Measurements from ENCODE around the gene PLCD1. TPM values are rescaled to one million over a fixed set of nuclear protein-coding genes. Genes with fewer than 3 reads are reported as not detected.
"Not testable (repeated sequence)": the region's sequence is repeated elsewhere in the genome, so short reads cannot be mapped to it uniquely, and the experiment has no call there.

PLCD1 gene
- total and polyA plus RNA-seq, 2 experiments from 2014 or later, result 16.0 to 24.4 TPM

GRCh38 chr3:38077073-38077472, 47.6 kb upstream of the PLCD1 start:
- H3K9me2 ChIP-seq (ENCODE audit: insufficient read depth); H3K27me3 ChIP-seq (ENCODE audit: insufficient read depth); H3K27me3 Mint-ChIP-seq (ENCODE audit: insufficient read depth, low read depth, poor library complexity); DNase-seq (ENCODE audit: low spot score); H2AFZ ChIP-seq; H3F3A ChIP-seq (replicated peaks; ENCODE audit: low read depth); H3K27ac ChIP-seq (ENCODE audit: low read depth); H3K4me3 ChIP-seq; H3K4me1 ChIP-seq (ENCODE audit: insufficient read depth); H3K4me3 Mint-ChIP-seq; H3K4me2 ChIP-seq; H3K36me3 ChIP-seq (ENCODE audit: insufficient read depth); ATAC-seq; H3K79me2 ChIP-seq (replicated peaks; ENCODE audit: insufficient read depth); H3K27ac Mint-ChIP-seq; H4K20me1 ChIP-seq (replicated peaks; ENCODE audit: insufficient read depth); H3K4me1 Mint-ChIP-seq: not testable (repeated sequence)
- H3K9me3 Mint-ChIP-seq, result peaks cover 22% of the 10 kb centered on the region
- H3K36me3 Mint-ChIP-seq (ENCODE audit: low read depth), result peaks cover 29% of the 10 kb centered on the region

- peaks cover 8% of the 10 kb centered on the region; the same call in 1 of the 2 replicates for H3K9me2 ChIP-seq (ENCODE audit: insufficient read depth)
- no peaks in the 10 kb centered on the region for H3K27me3 ChIP-seq (ENCODE audit: insufficient read depth)
- H3K4me1 ChIP-seq (ENCODE audit: insufficient read depth), result peaks cover 17% of the 10 kb centered on the region
- ATAC-seq, result no peak
- Mint-ChIP-seq H3K27me3 (ENCODE audit: insufficient read depth, low read depth, poor library complexity) (peaks cover 5% of the 10 kb centered on the region), H3K9me3 (peaks cover 14% of the 10 kb centered on the region), H3K27ac (no peak overlapping the region), H3K4me1 (no peaks in the 10 kb centered on the region), H3K4me3 (no peak overlapping the region), H3K36me3 (ENCODE audit: low read depth) (peaks cover 17% of the 10 kb centered on the region)
- DNase-seq (ENCODE audit: low spot score), result no peak
- 0 out of 2 replicates have a peak overlapping the region, but pooled peaks have one; percentile 48 for H3K4me2 ChIP-seq
- H3K79me2 ChIP-seq (replicated peaks; ENCODE audit: insufficient read depth), result no peaks in the 10 kb centered on the region
- no peaks in the 10 kb centered on the region for H3F3A ChIP-seq (replicated peaks; ENCODE audit: low read depth)
- H3K27ac ChIP-seq (ENCODE audit: low read depth), result no peak overlapping the region
- H2AFZ ChIP-seq, result peak overlapping the region; percentile 76; the same call in 1 of the 2 replicates
- H4K20me1 ChIP-seq (replicated peaks; ENCODE audit: insufficient read depth), result no peaks in the 10 kb centered on the region
- no peak overlapping the region for H3K4me3 ChIP-seq
- 0 out of 2 replicates have a peak, but pooled peaks cover 3% of the 10 kb centered on the region for H3K36me3 ChIP-seq (ENCODE audit: insufficient read depth)
- no peak for TF ChIP-seq JUNB (IDR thresholded peaks at IDR 0.05; ENCODE audit: unreplicated experiment)
- TF ChIP-seq, protein P1, sequence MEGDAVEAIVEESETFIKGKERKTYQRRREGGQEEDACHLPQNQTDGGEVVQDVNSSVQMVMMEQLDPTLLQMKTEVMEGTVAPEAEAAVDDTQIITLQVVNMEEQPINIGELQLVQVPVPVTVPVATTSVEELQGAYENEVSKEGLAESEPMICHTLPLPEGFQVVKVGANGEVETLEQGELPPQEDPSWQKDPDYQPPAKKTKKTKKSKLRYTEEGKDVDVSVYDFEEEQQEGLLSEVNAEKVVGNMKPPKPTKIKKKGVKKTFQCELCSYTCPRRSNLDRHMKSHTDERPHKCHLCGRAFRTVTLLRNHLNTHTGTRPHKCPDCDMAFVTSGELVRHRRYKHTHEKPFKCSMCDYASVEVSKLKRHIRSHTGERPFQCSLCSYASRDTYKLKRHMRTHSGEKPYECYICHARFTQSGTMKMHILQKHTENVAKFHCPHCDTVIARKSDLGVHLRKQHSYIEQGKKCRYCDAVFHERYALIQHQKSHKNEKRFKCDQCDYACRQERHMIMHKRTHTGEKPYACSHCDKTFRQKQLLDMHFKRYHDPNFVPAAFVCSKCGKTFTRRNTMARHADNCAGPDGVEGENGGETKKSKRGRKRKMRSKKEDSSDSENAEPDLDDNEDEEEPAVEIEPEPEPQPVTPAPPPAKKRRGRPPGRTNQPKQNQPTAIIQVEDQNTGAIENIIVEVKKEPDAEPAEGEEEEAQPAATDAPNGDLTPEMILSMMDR (conservative IDR thresholded peaks at IDR 0.05; ENCODE audit: low read depth in 2 of 2), result no peak
- no peak for TF ChIP-seq POLR2AphosphoS5 (IDR thresholded peaks at IDR 0.05; ENCODE audit: low read depth)
- TF ChIP-seq CREB1 (CRISPR knock-in tag; IDR thresholded peaks at IDR 0.05; ENCODE audit: low read depth), result no peak
- no peak for TF ChIP-seq NANOG (IDR thresholded peaks at IDR 0.05; ENCODE audit: borderline replicate concordance)
- no peak for TF ChIP-seq ZNF331 (CRISPR knock-in tag; IDR thresholded peaks at IDR 0.05; ENCODE audit: low read depth)
- no peak for TF ChIP-seq REST (IDR thresholded peaks at IDR 0.05; ENCODE audit: unreplicated experiment)
- TF ChIP-seq STAT1 (IDR thresholded peaks at IDR 0.05; ENCODE audit: unreplicated experiment), result no peak
- no peak for TF ChIP-seq ETS1 (IDR thresholded peaks at IDR 0.05)
- no peak for TF ChIP-seq ZNF114 (CRISPR knock-in tag; IDR thresholded peaks at IDR 0.05)
- TF ChIP-seq EZH2 (IDR thresholded peaks at IDR 0.05; ENCODE audit: low read depth, unreplicated experiment), result no peak
- no peak for TF ChIP-seq EZH2phosphoT487 (IDR thresholded peaks at IDR 0.05; ENCODE audit: unreplicated experiment)
These were observed 40.6 kb upstream of the PLCD1 start for GRCh38 chr3:38070013-38070412.
